OCI-LY7 (cell line): ENCODE results near the gene SLC6A18. TPM values are rescaled to one million over a fixed set of nuclear protein-coding genes. Genes with fewer than 3 reads are reported as not detected.

ENCODE experiments used
- BruUV-seq: library from RNA; stranded (reverse); fragments of 400-500 nt; replicated peaks from 2 replicates; lab custom pipeline; 2021; lab: Mats Ljungman, UMichigan
- CTCF ChIA-PET: fragments of 300-600 bp; sonication (Branson Sonifier 250); formaldehyde crosslinking; loops from one replicate; lab custom pipeline; 2022; ENCODE audit warnings: antibody characterized with exemption; ENCODE audit not compliant: unreplicated experiment; lab: Charles Lee
- POLR2A ChIA-PET: fragments of 300-600 bp; sonication (Branson Sonifier 250); formaldehyde crosslinking; loops from one replicate; lab custom pipeline; 2022; ENCODE audit warnings: antibody characterized with exemption; lab: Charles Lee
- DNase-seq: peaks from one replicate; pipeline ENCODE4 v3.0.0-alpha.2; 2015; ENCODE audit warnings: low spot score
- H2AFZ ChIP-seq: fragments of 200-600 bp; sonication (generic), shearing (Covaris generic); 2 replicates; pipeline ENCODE4 v1.6.1; 2014; ENCODE audit warnings: mild to moderate bottlenecking, antibody characterized with exemption, low read length, moderate library complexity
- H3K27ac ChIP-seq: fragments of 200-600 bp; sonication (generic); 2 replicates; pipeline ENCODE4 v1.5.1; 2014; ENCODE audit warnings: mixed run types, low read depth, mild to moderate bottlenecking, moderate library complexity, low read length, inconsistent platforms; ENCODE audit not compliant: poor library complexity, severe bottlenecking
- H3K36me3 ChIP-seq: fragments of 200-600 bp; sonication (generic); 2 replicates; pipeline ENCODE4 v1.6.1; 2014; ENCODE audit warnings: mild to moderate bottlenecking, antibody characterized with exemption, low read length, moderate library complexity, mixed read lengths; ENCODE audit not compliant: insufficient read depth
- H3K4me1 ChIP-seq: fragments of 200-600 bp; sonication (generic); 2 replicates; pipeline ENCODE4 v1.5.1; 2014; ENCODE audit warnings: mild to moderate bottlenecking, low read length; ENCODE audit not compliant: insufficient read depth, poor library complexity, severe bottlenecking
- H3K4me2 ChIP-seq: fragments of 200-600 bp; sonication (generic); 2 replicates; pipeline ENCODE4 v1.6.1; 2014; ENCODE audit warnings: mild to moderate bottlenecking, low read length
- H3K4me3 ChIP-seq: fragments of 200-600 bp; sonication (generic); 2 replicates; pipeline ENCODE4 v1.5.1; 2014; ENCODE audit warnings: mild to moderate bottlenecking, low read depth, low read length; ENCODE audit not compliant: poor library complexity, severe bottlenecking
- H3K79me2 ChIP-seq: fragments of 200-600 bp; sonication (generic); 2 replicates; pipeline ENCODE4 v1.6.1; 2016; ENCODE audit warnings: low read depth, mild to moderate bottlenecking, low read length, moderate library complexity, mixed read lengths; ENCODE audit not compliant: insufficient read depth
- H3K9me2 ChIP-seq: fragments of 200-600 bp; sonication (generic); 2 replicates; pipeline ENCODE4 v1.6.1; 2016; ENCODE audit warnings: mild to moderate bottlenecking, low read length, mixed read lengths; ENCODE audit not compliant: insufficient read depth
- H3K9me3 ChIP-seq: fragments of 200-600 bp; sonication (generic); 2 replicates; pipeline ENCODE4 v1.6.1; 2014; ENCODE audit warnings: mild to moderate bottlenecking, mixed run types, low read length, mixed read lengths
- H4K20me1 ChIP-seq: fragments of 200-600 bp; sonication (generic); 2 replicates; pipeline ENCODE4 v1.6.1; 2014; ENCODE audit warnings: mild to moderate bottlenecking, antibody characterized with exemption, low read length, moderate library complexity, mixed read lengths; ENCODE audit not compliant: insufficient read depth
- CTCF ChIP-seq: fragments of 200-600 bp; sonication (generic); conservative IDR thresholded peaks from 2 replicates; pipeline ENCODE4 v1.5.1; 2014; ENCODE audit warnings: mild to moderate bottlenecking, antibody characterized with exemption, low read length, moderate library complexity, mixed read lengths
- EZH2phosphoT487 ChIP-seq: fragments of 200-600 bp; sonication (generic); IDR thresholded peaks from 2 replicates; pipeline ENCODE4 v1.6.1; 2018; ENCODE audit warnings: low read depth, borderline replicate concordance, mild to moderate bottlenecking, mixed run types, antibody characterized with exemption, low read length, moderate library complexity, mixed read lengths
- intact Hi-C: fragments of 100-400 bp; cut with micrococcal nuclease; formaldehyde crosslinking; loops from one replicate; pipeline ENCODE4 v1.10.0; 2022; ENCODE audit not compliant: unreplicated experiment
- total RNA-seq, 2 experiments: library from RNA; depleted of rRNA in 1 of 2; stranded (reverse); fragments of >200 nt in 1 of 2; shearing (Covaris generic) in 1 of 2; gene quantifications; 2 replicates each; pipeline ENCODE4 v1.2.3, GENCODE V29; 2014 to 2022

The SLC6A18 gene
- total RNA-seq, 2 experiments from 2014 or later, result not detected

GRCh38 chr5:1257841-1258240 lies 32.7 kb downstream of the SLC6A18 start:
- Histone ChIP-seq H2AFZ (no peak overlapping the region), H3K4me3 (no peak overlapping the region), H3K9me2 (no peaks in the 10 kb centered on the region), H3K27ac (no peak overlapping the region), H3K36me3 (peaks cover 94% of the 10 kb centered on the region), H3K4me2 (no peak overlapping the region), H4K20me1 (no peaks in the 10 kb centered on the region), H3K4me1 (peaks cover 10% of the 10 kb centered on the region), H3K79me2 (no peaks in the 10 kb centered on the region), H3K9me3 (no peaks in the 10 kb centered on the region)
- CTCF ChIA-PET, result no interaction called here
- intact Hi-C loops, result no loop called here
- POLR2A ChIA-PET, result no interaction called here
- TF ChIP-seq CTCF, result no peak
- TF ChIP-seq EZH2phosphoT487, result no peak
- no peak for DNase-seq
- no TSS peak for BruUV-seq

DNA sequence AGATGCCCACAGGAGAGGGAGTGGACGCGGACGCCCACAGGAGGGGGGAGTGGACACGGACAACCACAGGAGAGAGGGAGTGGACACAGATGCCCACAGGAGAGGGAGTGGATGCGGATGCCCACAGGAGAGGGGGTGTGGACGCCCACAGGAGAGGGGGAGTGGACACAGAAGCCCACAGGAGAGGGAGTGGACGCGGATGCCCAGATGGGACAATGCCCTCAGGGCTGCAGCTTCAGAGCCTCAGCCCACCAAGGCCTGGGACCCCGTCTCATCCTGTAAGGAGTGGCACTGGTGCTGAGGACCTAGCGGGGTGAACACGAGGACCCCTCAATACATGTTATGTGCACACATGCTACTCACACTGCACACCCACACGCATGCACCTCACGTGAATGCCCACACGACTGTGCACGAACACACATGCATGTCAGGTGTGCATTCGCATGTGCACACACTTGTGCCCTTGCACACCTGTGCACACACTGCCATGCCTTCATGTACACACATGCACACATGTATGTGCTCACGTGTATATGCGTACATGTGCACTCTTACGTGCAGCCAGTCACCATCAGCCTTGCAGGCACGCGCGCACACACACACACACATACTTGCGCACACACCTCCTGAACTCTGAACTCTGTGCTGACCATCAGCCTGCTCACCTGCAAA lies 34.8 kb downstream of the SLC6A18 start:
- CTCF ChIA-PET, result no interaction called here
- Histone ChIP-seq H3K79me2 (no peaks in the 10 kb centered on the region), H2AFZ (no peak overlapping the region), H3K27ac (no peak overlapping the region), H3K9me3 (no peaks in the 10 kb centered on the region), H3K4me1 (peaks cover 9% of the 10 kb centered on the region), H3K9me2 (no peaks in the 10 kb centered on the region), H3K4me3 (no peak overlapping the region), H3K4me2 (no peak overlapping the region), H3K36me3 (peaks cover 94% of the 10 kb centered on the region), H4K20me1 (no peaks in the 10 kb centered on the region)
- DNase-seq, result no peak
- intact Hi-C loops, result loop anchor here (5.0 kb wide), 1 partner anchor 57 kb away; no protein-coding TSS in a partner anchor
- BruUV-seq, result no TSS peak
- POLR2A ChIA-PET, result no interaction called here
- TF ChIP-seq CTCF, result no peak
- TF ChIP-seq EZH2phosphoT487, result no peak

- Histone ChIP-seq H3K9me2 (no peaks in the 10 kb centered on the region), H3K79me2 (no peaks in the 10 kb centered on the region), H3K4me2 (no peak overlapping the region), H3K36me3 (peaks cover 96% of the 10 kb centered on the region), H4K20me1 (no peaks in the 10 kb centered on the region), H3K4me3 (no peak overlapping the region), H3K4me1 (no peaks in the 10 kb centered on the region), H3K27ac (no peak overlapping the region), H3K9me3 (no peaks in the 10 kb centered on the region), H2AFZ (no peak overlapping the region)
- CTCF ChIA-PET, result no interaction called here
- BruUV-seq, result no TSS peak
- intact Hi-C loops, result loop anchor here (5.0 kb wide), 1 partner anchor 56 kb away; no protein-coding TSS in a partner anchor
- POLR2A ChIA-PET, result no interaction called here
- TF ChIP-seq EZH2phosphoT487 (no peak), CTCF (no peak)
- DNase-seq, result no peak
Observed at GRCh38 chr5:1261643-1262042, 36.5 kb downstream of the SLC6A18 start.
